HG03521 (cell line): ENCODE data around the gene BEND7.

Experiments used
- ATAC-seq: cut with Tn5 transposase; IDR thresholded peaks from one replicate; pipeline ENCODE4 v1.9.1; 2021; ENCODE audit warnings: mild to moderate bottlenecking, moderate library complexity; ENCODE audit not compliant: unreplicated experiment

The BEND7 gene

DNA sequence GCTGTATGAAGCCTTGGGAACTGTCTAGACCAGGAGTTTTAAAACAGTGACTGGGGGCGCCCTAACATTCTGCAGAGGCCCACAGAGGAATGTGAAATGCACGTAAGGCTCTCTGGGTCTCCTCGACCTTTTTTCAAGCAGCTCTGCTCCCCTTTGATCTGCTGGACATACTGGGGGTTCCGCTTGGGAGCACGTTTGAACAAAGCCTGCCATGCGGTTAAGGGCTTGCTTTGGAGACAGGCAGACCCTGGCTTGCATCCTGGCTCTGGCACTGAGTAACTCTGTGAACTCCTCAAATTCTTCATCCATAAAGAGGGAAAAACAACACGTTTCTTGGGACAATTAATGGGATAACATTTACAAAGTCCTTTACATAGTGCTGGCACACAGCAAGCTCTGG is 7.8 kb downstream of the BEND7 start:
- ATAC-seq = no peak

- ATAC-seq = no peak
Measured at GRCh38 chr10:13520194-13520593, 8.6 kb downstream of the BEND7 start.

DNA sequence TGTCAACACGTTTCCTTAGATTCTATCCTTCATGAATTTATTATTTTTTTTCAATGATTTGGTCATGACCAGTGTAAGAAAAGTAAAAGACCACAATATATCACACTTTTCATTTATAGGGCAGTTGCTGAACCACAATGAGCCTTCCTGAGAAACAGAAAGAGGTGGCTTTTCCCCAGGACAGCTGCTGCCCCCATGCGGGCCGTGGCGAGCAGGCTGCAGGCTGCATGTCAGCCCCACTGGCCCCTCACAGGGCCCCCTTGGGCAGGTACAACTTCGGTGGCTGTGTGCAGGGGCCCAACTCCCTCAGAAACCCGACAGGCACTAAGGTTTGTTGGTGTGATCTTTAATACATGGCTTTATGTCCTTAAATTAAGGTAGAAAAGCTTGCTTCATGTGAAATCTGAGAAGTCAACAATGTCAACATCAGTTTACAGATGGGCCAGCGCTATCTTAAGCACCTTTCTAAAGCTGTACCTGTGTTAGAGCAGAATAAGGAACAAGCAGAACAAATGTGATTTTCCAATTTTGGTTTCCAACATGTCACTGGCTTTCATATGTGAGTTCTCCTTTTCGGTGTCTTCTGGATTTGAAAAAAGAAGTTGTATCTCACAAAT is 10.6 kb downstream of the BEND7 start:
- no peak for ATAC-seq

DNA sequence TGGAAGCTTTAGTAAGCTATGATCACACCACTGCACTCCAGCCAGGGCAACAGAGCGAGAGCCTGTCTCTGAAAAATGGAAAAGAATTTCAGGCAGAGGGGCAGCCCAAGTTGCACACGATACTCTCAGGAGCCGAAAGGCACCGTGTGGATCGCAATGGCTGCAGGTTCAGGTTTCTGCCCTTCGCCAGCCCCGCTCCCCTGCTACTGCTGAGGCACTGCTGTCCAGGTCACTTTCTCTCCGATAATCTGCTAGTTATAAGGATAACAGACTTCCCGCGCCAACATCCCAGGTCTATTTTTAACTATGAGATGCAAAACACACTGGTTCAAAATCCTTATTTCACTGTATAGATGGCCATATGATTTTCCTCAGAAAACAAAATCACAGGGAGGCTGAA is 11.1 kb downstream of the BEND7 start:
- no peak for ATAC-seq

DNA sequence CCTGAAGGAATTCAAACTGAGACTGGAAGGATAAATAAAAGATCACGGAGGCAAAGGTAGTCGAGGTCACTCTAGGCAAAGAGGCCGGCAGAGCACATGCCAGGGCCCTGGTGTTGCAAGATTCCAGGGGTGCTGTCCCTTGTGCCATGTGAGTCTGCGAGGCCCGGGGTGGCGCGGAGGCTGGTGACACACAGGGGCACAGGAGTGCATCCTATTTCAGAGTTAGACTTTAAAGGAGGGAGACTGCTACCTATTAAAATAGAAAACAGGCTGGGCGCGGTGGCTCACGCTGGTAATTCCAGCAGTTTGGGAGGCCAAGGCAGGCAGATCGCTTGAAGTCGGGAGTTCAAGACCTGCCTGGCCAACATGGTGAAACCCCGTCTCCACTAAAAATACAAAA is 12.6 kb downstream of the BEND7 start:
- no peak for ATAC-seq

DNA sequence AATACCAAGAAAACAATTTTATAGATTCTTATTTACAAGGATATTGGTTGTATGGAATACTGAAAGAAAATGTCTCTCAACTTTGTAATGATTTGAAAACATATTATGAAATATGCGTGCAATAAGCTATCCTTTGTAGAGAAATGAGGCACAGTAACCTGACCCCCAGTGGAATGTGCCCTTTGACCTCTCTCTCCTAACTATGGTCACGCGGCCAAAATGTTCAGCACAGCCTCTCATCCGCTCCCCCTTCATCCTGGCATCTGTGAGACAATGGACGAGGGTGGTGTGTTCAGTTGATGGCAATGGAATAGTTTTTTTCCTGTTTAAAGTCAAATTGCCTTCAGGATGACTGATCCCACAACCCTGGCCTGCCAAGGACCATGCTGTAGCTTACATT is 13.3 kb downstream of the BEND7 start:
- no peak for ATAC-seq

- ATAC-seq = no peak
Measured at GRCh38 chr10:13514296-13514695, 14.5 kb downstream of the BEND7 start.

DNA sequence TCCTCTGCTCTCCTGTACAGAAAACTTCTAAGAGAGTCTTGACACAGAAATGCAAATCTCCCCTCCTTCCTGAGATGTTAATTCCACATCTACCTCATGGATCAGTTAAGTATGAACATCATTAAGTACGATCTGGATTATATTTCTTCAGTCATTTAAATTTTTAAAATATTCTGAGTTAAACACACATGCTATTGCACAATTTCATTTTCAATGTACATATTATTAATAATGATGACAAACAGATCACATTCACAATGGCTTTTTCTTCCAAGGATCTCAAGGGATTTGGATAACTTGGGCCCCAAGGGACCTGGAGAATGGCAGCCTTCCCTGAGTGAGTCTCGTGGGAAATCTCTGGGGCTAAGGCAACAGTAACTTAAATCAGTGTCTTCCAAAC is 16.2 kb downstream of the BEND7 start:
- ATAC-seq = no peak

- ATAC-seq = no peak
Measured at GRCh38 chr10:13511409-13511808, 17.4 kb downstream of the BEND7 start.

- no peak for ATAC-seq
Measured at GRCh38 chr10:13505052-13505680, 23.6 kb downstream of the BEND7 start.

DNA sequence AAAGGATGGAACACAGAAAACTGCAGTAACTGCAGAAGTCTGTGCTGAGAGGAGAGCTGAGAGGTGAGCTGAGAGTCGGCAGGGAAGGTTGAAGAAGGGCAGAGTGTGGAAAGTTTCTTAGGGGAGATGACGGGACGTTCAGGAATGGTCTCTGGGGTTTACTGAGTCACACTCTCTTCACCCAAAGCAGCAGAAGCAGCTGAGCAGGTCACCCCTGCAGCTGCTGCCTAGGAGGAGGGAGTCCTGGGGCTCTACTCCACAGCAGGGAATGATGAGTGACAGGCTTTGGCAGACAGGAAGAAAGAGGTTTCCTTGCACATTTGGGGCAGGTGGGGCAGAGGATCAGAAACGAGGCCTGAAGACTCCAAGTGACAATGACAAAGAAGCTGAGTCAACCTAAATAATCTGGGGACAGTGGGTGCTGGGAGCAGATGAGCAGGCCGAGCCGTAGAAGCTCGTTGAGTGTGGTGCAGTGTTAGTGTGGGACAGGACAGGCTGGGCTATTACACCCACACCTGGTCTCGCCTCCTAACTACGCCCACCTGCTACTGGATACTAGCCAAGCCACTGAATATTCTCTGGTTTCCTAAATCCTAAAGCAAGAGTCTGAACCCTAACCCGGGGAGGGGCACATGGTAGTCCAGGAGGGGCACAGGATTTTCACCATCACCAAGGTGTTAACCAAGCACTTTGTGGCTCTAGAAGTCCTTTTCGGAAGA is 24.9 kb downstream of the BEND7 start:
- ATAC-seq = no peak

- ATAC-seq = no peak
Measured at GRCh38 chr10:13502380-13502779, 26.4 kb downstream of the BEND7 start.

DNA sequence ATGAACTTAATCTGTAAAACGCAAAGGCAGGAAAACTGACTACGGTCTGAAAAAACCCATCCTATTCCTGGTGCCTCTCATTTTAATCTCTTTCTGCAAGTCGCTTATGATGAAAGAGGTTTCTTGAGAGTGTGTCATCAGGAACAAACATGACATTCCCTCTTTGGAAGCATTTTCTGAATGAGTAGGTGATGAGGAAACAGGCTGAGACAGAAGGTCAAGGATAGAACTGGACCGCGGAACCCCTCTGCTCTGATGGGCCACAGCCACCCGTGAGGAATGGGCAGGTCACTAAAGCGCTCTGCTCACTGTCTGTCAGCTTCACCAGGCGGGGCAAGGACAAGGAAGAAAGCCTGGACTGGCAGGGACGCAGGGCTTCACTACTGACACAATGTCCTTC is 28.6 kb downstream of the BEND7 start:
- ATAC-seq = no peak

GRCh38 chr10:13499150-13499549 is 29.7 kb downstream of the BEND7 start:
- ATAC-seq = no peak

- ATAC-seq = no peak
Measured at GRCh38 chr10:13496931-13497330, 31.9 kb downstream of the BEND7 start.

DNA sequence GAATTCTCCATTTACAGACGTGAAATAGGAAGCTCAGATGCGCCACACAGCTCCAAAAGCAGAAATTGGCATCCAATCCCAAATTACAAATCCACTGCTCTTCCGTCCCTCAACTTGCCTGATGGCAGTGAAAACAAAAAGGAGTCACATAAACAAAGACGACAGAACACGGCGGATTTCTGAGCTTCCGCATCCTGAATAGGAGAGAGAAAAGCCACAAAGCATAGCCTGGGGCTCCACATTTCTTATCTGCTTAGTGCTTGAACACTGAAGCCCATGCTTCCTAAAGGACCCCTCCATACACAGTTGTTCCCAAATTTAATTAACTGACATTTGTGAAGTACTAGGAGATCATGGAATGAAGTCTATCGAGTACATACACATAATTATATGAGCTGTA is 32.6 kb downstream of the BEND7 start:
- ATAC-seq = no peak

GRCh38 chr10:13492493-13493180 is 36.2 kb downstream of the BEND7 start:
- no peak for ATAC-seq

DNA sequence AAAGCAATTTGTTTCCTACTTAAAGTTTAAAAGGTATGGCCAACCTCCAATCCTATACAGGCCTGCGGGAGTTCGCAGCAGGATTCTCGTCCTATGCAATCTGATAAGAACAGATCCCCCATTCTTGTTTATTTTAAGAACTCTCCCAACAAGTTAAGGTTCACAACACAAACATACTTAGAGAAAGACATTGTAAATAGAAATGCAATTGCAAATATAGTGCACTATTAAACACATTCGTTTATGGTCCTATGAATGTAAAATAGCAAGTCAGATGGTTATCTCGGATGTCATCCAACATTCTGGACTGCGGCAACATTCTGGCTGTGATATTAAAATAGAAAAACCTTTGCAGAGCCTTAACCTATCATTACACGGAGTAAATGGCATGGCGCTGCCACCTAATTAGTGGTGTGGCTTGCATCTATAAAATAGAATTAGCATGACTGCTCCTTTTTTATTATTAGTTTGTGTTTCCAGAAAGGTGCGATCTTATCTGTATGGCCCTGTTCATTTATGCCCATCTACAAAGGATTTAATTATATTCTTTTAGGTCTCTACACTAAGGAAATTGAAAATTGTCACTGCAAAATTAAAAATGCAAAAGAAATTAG is 37.0 kb downstream of the BEND7 start:
- ATAC-seq = no peak

- ATAC-seq = no peak
Measured at GRCh38 chr10:13490503-13490902, 38.3 kb downstream of the BEND7 start.

DNA sequence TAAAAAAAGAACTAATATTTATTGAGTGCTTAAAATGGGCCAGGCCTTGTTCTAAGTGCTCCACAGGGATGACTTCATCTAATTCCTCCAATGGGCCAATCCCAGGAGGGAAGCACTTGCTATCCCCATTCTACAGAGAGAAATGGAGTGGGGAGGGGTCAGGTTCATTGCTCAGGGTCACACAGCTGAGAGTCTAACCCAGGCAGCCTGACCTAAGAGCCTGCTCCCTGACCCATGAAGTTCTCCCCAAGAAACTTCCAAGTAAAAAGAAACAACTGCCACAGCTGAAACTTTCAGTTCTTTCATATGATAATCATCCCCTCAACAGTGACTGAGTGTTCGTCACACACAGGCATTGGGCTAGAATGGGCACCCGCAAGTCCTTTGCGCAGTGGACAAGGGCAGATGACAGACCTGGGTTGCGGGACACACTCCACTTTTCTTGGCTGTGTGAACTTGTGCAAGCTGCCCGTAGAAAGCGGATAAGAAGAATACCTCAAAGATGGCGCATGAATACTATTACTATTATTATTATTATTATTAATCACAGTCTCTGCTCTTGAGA is 39.7 kb downstream of the BEND7 start:
- no peak for ATAC-seq

DNA sequence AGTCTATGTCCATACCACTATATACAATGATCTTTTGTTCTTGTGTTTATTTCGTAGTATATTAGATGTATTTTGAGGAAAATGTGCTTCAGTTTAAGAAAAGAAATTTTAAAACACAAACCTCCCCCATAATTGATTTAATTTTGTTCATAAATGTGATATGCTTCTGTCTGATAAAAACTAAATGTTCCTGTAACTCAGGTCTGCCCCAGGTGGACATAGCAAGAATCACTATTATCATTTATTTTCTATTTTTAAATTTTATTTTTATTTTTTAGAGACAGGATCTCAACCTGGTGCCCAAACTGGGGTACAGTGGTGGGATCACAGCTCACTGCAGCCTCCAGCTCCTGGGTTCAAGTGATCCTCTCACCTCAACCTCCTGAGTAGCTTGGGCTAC is 43.2 kb downstream of the BEND7 start:
- no peak for ATAC-seq
